HEK293 (cell line): ENCODE results near the gene GP1BB.

Experiments used
- BCL11A ChIP-seq: fragments of 450-650 bp; formaldehyde crosslinking; IDR thresholded peaks from 2 replicates; pipeline ENCODE4 v1.5.1; 2016; ENCODE audit warnings: low read depth, missing biosample characterization, missing genetic modification characterization
- EGR2 ChIP-seq: fragments of 450-650 bp; formaldehyde crosslinking; IDR thresholded peaks from 2 replicates; pipeline ENCODE4 v1.5.1; 2016; ENCODE audit warnings: low read depth, missing biosample characterization, missing genetic modification characterization
- ELK4 ChIP-seq: IDR thresholded peaks from 2 replicates; pipeline ENCODE4 v1.6.1; 2011; ENCODE audit warnings: mild to moderate bottlenecking, low read depth, low read length, borderline replicate concordance
- HIC1 ChIP-seq: fragments of 450-650 bp; formaldehyde crosslinking; IDR thresholded peaks from 2 replicates; pipeline ENCODE4 v1.5.1; 2016; ENCODE audit warnings: missing biosample characterization, missing genetic modification characterization
- INSM2 ChIP-seq: fragments of 450-650 bp; formaldehyde crosslinking; IDR thresholded peaks from 2 replicates; pipeline ENCODE4 v1.5.1; 2016; ENCODE audit warnings: missing biosample characterization, missing genetic modification characterization
- KLF10 ChIP-seq: fragments of 450-650 bp; IDR thresholded peaks from 2 replicates; pipeline ENCODE4 v1.5.1; 2018; ENCODE audit warnings: missing biosample characterization, mild to moderate bottlenecking, missing genetic modification characterization
- KLF9 ChIP-seq: fragments of 450-650 bp; formaldehyde crosslinking; IDR thresholded peaks from 2 replicates; pipeline ENCODE4 v1.5.1; 2016; ENCODE audit warnings: missing biosample characterization, missing genetic modification characterization, low read depth
- PRDM4 ChIP-seq: fragments of 450-650 bp; formaldehyde crosslinking; IDR thresholded peaks from 2 replicates; pipeline ENCODE4 v1.5.1; 2017; ENCODE audit warnings: missing biosample characterization, missing genetic modification characterization
- SCRT2 ChIP-seq: fragments of 450-650 bp; formaldehyde crosslinking; IDR thresholded peaks from 2 replicates; pipeline ENCODE4 v1.5.1; 2016; ENCODE audit warnings: missing biosample characterization, missing genetic modification characterization
- WT1 ChIP-seq: fragments of 450-650 bp; formaldehyde crosslinking; IDR thresholded peaks from 2 replicates; pipeline ENCODE4 v1.5.1; 2016; ENCODE audit warnings: missing biosample characterization, missing genetic modification characterization
- YY2 ChIP-seq: fragments of 450-650 bp; formaldehyde crosslinking; IDR thresholded peaks from 2 replicates; pipeline ENCODE4 v1.5.1; 2016; ENCODE audit warnings: missing biosample characterization, missing genetic modification characterization
- ZBTB17 ChIP-seq: fragments of 450-650 bp; formaldehyde crosslinking; IDR thresholded peaks from 2 replicates; pipeline ENCODE4 v1.5.1; 2016; ENCODE audit warnings: missing biosample characterization, missing genetic modification characterization
- ZBTB8A ChIP-seq: fragments of 450-650 bp; formaldehyde crosslinking; IDR thresholded peaks from 2 replicates; pipeline ENCODE4 v1.5.1; 2016; ENCODE audit warnings: missing biosample characterization, missing genetic modification characterization
- ZNF112 ChIP-seq: fragments of 450-650 bp; formaldehyde crosslinking; IDR thresholded peaks from 2 replicates; pipeline ENCODE4 v1.5.0; 2017; ENCODE audit warnings: missing biosample characterization, missing genetic modification characterization
- ZNF157 ChIP-seq: fragments of 450-650 bp; formaldehyde crosslinking; IDR thresholded peaks from 2 replicates; pipeline ENCODE4 v1.5.1; 2016; ENCODE audit warnings: missing biosample characterization, missing genetic modification characterization
- ZNF202 ChIP-seq: fragments of 450-650 bp; formaldehyde crosslinking; IDR thresholded peaks from 2 replicates; pipeline ENCODE4 v1.5.1; 2016; ENCODE audit warnings: missing biosample characterization, missing genetic modification characterization, borderline replicate concordance
- ZNF214 ChIP-seq: fragments of 450-650 bp; formaldehyde crosslinking; IDR thresholded peaks from 2 replicates; pipeline ENCODE4 v1.5.1; 2017; ENCODE audit warnings: missing biosample characterization, mild to moderate bottlenecking, missing genetic modification characterization, borderline replicate concordance
- ZNF341 ChIP-seq: fragments of 450-650 bp; formaldehyde crosslinking; IDR thresholded peaks from 2 replicates; pipeline ENCODE4; 2016; ENCODE audit warnings: low read depth, missing biosample characterization, missing genetic modification characterization
- ZNF350 ChIP-seq: fragments of 450-650 bp; formaldehyde crosslinking; IDR thresholded peaks from 2 replicates; pipeline ENCODE4 v1.5.0; 2017; ENCODE audit warnings: missing biosample characterization, mild to moderate bottlenecking, missing genetic modification characterization
- ZNF362 ChIP-seq: fragments of 450-650 bp; formaldehyde crosslinking; IDR thresholded peaks from 2 replicates; pipeline ENCODE4 v1.5.1; 2016; ENCODE audit warnings: missing biosample characterization, missing genetic modification characterization
- ZNF423 ChIP-seq: fragments of 450-650 bp; formaldehyde crosslinking; IDR thresholded peaks from 2 replicates; pipeline ENCODE4 v1.5.1; 2016; ENCODE audit warnings: missing biosample characterization, missing genetic modification characterization
- ZNF513 ChIP-seq: fragments of 450-650 bp; IDR thresholded peaks from 2 replicates; pipeline ENCODE4 v1.5.1; 2018; ENCODE audit warnings: missing biosample characterization, missing genetic modification characterization
- ZNF521 ChIP-seq: fragments of 450-650 bp; formaldehyde crosslinking; IDR thresholded peaks from 2 replicates; pipeline ENCODE4 v1.5.1; 2017; ENCODE audit warnings: missing biosample characterization, mild to moderate bottlenecking, missing genetic modification characterization
- ZNF558 ChIP-seq: fragments of 450-650 bp; formaldehyde crosslinking; IDR thresholded peaks from 2 replicates; pipeline ENCODE4 v1.5.1; 2016; ENCODE audit warnings: missing biosample characterization, missing genetic modification characterization
- ZNF626 ChIP-seq: fragments of 450-650 bp; sonication (Bioruptor Pico); formaldehyde crosslinking; IDR thresholded peaks from 2 replicates; pipeline ENCODE4 v1.5.1; 2018; ENCODE audit warnings: missing biosample characterization, missing genetic modification characterization, inconsistent platforms
- ZNF692 ChIP-seq: fragments of 450-650 bp; formaldehyde crosslinking; IDR thresholded peaks from 2 replicates; pipeline ENCODE4 v1.5.1; 2016; ENCODE audit warnings: missing biosample characterization, missing genetic modification characterization
- ZNF785 ChIP-seq: fragments of 450-650 bp; formaldehyde crosslinking; IDR thresholded peaks from 2 replicates; pipeline ENCODE4 v1.5.1; 2016; ENCODE audit warnings: missing biosample characterization, missing genetic modification characterization

GP1BB gene

GRCh38 chr22:19730655-19731360, 7.5 kb downstream of the GP1BB start (continued):
- TF ChIP-seq ZNF362 (tag by site-specific recombination): no peak
- no peak for TF ChIP-seq ZNF521 (tag by site-specific recombination)
- TF ChIP-seq BCL11A (tag by site-specific recombination): peak; percentile 62; the same call in 1 of the 2 replicates
- TF ChIP-seq ZNF112 (tag by site-specific recombination): no peak
- no peak for TF ChIP-seq ZNF626 (tag by site-specific recombination)
- no peak; the same call in 1 of the 2 replicates for TF ChIP-seq WT1 (tag by site-specific recombination)
- TF ChIP-seq ZNF341 (tag by site-specific recombination): no peak
- no peak; the same call in 1 of the 2 replicates for TF ChIP-seq INSM2 (tag by site-specific recombination)
- peak; percentile 95 for TF ChIP-seq EGR2 (tag by site-specific recombination)
- no peak for TF ChIP-seq ZNF202 (tag by site-specific recombination)
- no peak for TF ChIP-seq ZNF785
- TF ChIP-seq SCRT2 (tag by site-specific recombination): no peak
- TF ChIP-seq YY2 (tag by site-specific recombination): no peak
- peak; percentile 72; the same call in 1 of the 2 replicates for TF ChIP-seq HIC1
- TF ChIP-seq ZNF692 (tag by site-specific recombination): peak; percentile 59; the same call in 1 of the 2 replicates
- TF ChIP-seq KLF9 (tag by site-specific recombination): peak; percentile 62
- TF ChIP-seq ZNF423 (tag by site-specific recombination): no peak
- TF ChIP-seq ZNF157 (tag by site-specific recombination): no peak
- TF ChIP-seq KLF10: no peak
- no peak for TF ChIP-seq ELK4
- peak; percentile 45; the same call in 1 of the 2 replicates for TF ChIP-seq ZBTB8A (tag by site-specific recombination)
- no peak for TF ChIP-seq ZNF214 (tag by site-specific recombination)
- TF ChIP-seq PRDM4 (tag by site-specific recombination): no peak; the same call in 1 of the 2 replicates
- TF ChIP-seq ZBTB17: peak; percentile 59
- TF ChIP-seq ZNF558 (tag by site-specific recombination): no peak
- no peak for TF ChIP-seq ZNF350 (tag by site-specific recombination)
- no peak for TF ChIP-seq ZNF513 (tag by site-specific recombination)
